GM10847 (cell line): ENCODE data around the gene TRMT10B.

Experiments used
- POLR2A ChIP-seq: IDR thresholded peaks from 2 replicates; pipeline ENCODE4 v1.6.1; 2011; ENCODE audit not compliant: insufficient read length; ENCODE audit errors: extremely low read depth

The TRMT10B gene

GRCh38 chr9:37812773-37813379, 59.3 kb downstream of the TRMT10B start:
- no peak for TF ChIP-seq POLR2A

GRCh38 chr9:37818849-37819248, 65.2 kb downstream of the TRMT10B start:
- TF ChIP-seq POLR2A = no peak

GRCh38 chr9:37820142-37820541, 66.5 kb downstream of the TRMT10B start:
- TF ChIP-seq POLR2A = no peak

GRCh38 chr9:37827483-37828165, 74.0 kb downstream of the TRMT10B start:
- TF ChIP-seq POLR2A = no peak
